Measurements from ENCODE around the gene SCG2.

Gene SCG2, protein sequence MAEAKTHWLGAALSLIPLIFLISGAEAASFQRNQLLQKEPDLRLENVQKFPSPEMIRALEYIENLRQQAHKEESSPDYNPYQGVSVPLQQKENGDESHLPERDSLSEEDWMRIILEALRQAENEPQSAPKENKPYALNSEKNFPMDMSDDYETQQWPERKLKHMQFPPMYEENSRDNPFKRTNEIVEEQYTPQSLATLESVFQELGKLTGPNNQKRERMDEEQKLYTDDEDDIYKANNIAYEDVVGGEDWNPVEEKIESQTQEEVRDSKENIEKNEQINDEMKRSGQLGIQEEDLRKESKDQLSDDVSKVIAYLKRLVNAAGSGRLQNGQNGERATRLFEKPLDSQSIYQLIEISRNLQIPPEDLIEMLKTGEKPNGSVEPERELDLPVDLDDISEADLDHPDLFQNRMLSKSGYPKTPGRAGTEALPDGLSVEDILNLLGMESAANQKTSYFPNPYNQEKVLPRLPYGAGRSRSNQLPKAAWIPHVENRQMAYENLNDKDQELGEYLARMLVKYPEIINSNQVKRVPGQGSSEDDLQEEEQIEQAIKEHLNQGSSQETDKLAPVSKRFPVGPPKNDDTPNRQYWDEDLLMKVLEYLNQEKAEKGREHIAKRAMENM

GRCh38 chr2:223601932-223602666, at the start of gene SCG2:
Gene SCG2, minus strand, starts transcription at chr2:223602361. Its CDS starts 3,079 bp downstream, at chr2:223599282.
- peak; percentile 1 to 8 (median 5) for DNase-seq (ENCODE audit: low read depth in 2 of 3, low spot score in 1 of 3)

- no peak for DNase-seq (ENCODE audit: low read depth in 2 of 3, low spot score in 1 of 3)
Measured at GRCh38 chr2:223649554-223650533, 47.7 kb upstream of the SCG2 start.

- no peak for DNase-seq (ENCODE audit: low read depth in 2 of 3, low spot score in 1 of 3)
Measured at GRCh38 chr2:223648755-223649154, 46.6 kb upstream of the SCG2 start.

- DNase-seq (ENCODE audit: low read depth in 2 of 3, low spot score in 1 of 3): no peak
Measured at GRCh38 chr2:223647258-223647952, 45.2 kb upstream of the SCG2 start.

DNA sequence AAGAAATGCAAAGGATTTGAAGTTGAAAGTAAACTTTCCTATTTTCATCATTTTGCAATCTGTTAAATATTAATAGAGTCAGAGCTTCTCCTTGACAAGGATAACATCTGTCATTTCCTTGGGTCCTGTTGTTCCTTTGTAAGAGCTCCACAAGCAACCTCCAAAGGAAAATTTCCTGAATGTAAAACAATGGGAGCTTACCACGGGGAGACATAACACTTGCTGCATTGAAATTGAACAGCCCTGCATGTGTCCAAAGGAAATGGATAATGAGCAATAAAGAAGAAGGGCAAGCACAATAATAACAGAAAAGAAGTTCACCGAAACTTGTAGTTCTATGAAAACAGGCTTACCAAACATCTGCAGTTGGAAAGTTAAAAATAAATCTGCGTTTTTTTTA, 42.0 kb upstream of the SCG2 start:
- DNase-seq (ENCODE audit: low read depth in 2 of 3, low spot score in 1 of 3): no peak

GRCh38 chr2:223643309-223643708, 41.1 kb upstream of the SCG2 start:
- no peak for DNase-seq (ENCODE audit: low read depth in 2 of 3, low spot score in 1 of 3)

DNA sequence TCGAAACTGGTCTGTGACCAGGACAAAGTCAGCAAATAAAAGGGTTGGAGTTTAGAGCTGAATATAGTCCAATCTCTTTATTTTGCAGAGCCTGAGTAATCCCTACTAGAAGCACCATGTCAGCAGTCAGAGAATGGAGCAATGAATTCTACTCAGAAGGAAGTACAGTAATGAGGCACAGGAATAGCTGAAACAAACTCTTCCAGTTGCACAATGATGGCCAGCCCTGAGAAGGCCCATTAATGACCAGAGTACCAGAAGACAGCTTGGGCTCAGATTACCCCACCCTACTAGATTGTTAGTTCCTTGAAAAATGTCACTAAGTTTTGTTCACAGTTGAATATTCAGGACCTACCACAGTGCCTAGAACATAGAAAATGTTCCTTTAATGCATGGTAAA, 40.3 kb upstream of the SCG2 start:
- no peak for DNase-seq (ENCODE audit: low read depth in 2 of 3, low spot score in 1 of 3)

DNA sequence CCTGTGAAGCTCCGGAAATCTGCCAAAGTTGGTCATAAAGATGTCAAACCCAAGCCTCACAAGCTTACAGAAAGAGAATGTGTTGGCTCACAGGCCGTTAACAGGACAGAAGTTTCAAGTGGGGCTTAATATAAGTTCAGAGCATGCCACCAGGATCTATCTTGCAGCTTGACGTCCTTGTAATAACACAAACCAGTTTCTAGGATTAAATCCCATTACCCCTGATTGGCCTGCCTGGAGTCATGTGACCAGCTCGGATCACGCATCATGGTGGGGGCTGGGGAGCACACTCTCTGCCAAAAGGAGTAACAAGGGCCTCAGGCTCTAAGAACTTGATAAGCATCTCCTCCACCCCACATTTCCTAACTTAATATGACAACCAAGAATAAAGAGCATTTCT, 38.9 kb upstream of the SCG2 start:
- no peak for DNase-seq (ENCODE audit: low read depth in 2 of 3, low spot score in 1 of 3)

- DNase-seq (ENCODE audit: low read depth in 2 of 3, low spot score in 1 of 3): no peak
Measured at GRCh38 chr2:223635080-223635479, 32.9 kb upstream of the SCG2 start.

- DNase-seq (ENCODE audit: low read depth in 2 of 3, low spot score in 1 of 3): no peak
Measured at GRCh38 chr2:223634238-223634637, 32.1 kb upstream of the SCG2 start.

DNA sequence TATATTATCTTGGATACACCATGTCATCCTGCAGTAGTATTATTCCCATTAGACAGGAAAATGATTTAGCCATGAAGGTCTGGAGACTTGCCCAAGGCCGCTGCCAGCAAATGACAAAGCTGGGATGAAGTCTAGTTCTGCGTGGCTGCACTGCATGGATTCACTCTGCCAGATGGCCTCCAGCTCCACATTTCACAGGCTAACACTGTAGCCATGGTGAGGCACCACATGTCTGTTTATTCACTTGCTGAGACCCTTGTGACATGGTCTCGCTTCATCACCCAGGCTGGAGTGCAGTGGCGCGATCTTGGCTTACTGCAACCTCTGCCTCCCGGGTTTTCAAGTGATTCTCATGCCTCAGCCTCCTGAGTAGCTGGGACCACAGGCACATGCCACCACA, 31.5 kb upstream of the SCG2 start:
- DNase-seq (ENCODE audit: low read depth in 2 of 3, low spot score in 1 of 3): no peak

- DNase-seq (ENCODE audit: low read depth in 2 of 3, low spot score in 1 of 3): no peak
Measured at GRCh38 chr2:223632826-223633225, 30.7 kb upstream of the SCG2 start.

DNA sequence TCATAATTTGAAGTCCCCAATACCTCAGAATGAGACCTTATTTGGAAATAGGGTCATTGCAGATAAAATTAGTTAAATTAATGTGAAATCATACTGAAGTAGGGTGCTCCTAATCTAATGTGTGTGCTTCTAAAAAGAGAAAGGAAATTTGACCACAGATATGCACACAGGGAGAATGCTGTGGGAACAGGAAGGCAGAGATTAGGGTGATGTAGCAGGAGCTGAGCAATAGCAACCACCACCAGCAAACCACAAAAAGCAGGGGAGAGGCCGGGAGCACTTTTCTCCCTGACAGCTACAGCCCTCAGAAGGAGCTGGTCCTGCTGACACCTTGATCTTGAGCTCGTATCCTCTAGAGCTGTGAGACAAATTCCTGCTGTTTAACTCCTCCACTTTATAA, 24.6 kb upstream of the SCG2 start:
- DNase-seq (ENCODE audit: low read depth in 2 of 3, low spot score in 1 of 3): no peak

GRCh38 chr2:223625652-223626051, 23.5 kb upstream of the SCG2 start:
- DNase-seq (ENCODE audit: low read depth in 2 of 3, low spot score in 1 of 3): no peak

DNA sequence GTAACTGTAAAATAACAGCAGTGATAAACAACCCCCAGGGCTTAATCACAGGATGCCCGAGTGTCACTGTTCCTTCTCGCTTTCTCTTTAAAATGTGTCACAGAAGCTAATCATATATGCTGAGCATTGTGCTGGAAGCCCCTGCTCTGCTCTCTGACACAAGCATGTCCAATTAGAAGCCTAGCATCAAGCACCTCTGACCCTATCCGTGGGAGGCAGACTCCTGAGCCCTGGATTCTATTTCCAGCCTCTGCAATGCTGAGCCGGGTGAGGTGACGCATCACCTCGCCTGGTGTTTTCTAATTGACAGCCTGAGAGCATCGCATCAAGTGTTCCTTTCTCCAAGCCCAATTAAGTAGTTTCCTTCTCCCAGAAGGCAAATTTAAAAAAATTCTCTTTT, 19.7 kb upstream of the SCG2 start:
- DNase-seq (ENCODE audit: low read depth in 2 of 3, low spot score in 1 of 3): no peak

GRCh38 chr2:223619486-223620129, 17.4 kb upstream of the SCG2 start:
- DNase-seq (ENCODE audit: low read depth in 2 of 3, low spot score in 1 of 3): no peak

DNA sequence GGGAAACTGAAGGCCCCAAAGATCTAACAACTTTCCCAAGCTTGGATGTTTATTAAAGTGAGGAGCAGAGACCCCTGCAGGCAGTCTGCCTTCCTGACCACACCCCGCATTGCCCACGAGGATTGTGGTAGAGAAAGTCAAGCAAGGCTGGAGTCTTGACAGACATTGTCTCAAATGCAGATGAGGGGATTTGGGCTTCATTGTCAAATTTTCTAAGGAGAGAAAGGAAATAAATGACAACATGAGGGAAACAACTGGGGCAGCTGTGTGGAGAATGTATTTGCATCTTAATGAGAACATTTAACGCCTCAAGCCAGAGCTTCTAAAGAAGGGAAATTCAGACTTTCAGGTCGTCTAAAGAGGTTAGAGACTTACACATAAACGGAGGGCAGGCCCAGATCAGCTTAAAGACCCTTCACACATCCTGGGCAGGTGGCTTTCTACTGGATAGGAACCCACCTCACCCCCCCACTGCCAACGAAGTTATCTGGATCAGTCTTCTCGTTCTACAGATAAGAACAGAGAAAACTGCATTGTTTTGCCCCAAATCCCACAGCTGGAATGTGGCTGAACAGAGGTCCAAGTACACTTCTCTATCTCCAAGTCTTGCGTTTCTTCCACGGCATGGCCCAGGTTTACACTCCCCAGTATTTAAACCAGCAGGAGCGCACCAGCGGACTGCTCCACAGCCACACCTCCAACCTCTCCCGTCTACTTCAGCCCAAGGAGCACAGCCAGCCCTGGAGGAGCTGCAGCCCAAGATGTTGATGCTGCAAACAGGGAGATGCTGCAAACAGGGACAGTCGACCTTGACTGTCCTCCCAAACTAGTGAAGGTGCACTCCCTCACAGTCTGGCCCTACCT, 16.2 kb upstream of the SCG2 start:
- DNase-seq (ENCODE audit: low read depth in 2 of 3, low spot score in 1 of 3): no peak

- DNase-seq (ENCODE audit: low read depth in 2 of 3, low spot score in 1 of 3): no peak
Measured at GRCh38 chr2:223614534-223614933, 12.4 kb upstream of the SCG2 start.

Data from stimulated activated CD4-positive, alpha-beta T cell treated with anti-CD3 and anti-CD28 coated beads, Interleukin-12 subunit alpha, Interleukin-12 subunit beta, amount 100 ng/mL, for 48 hours (primary cell).